Activated T-helper 1 cell treated with anti-CD3 and anti-CD28 coated beads, Interleukin-12 subunit alpha, Interleukin-12 subunit beta, Interleukin-2, Interleukin-4 antibody, amounts not matched to agents 30 ng/mL and 10 ng/mL and 1 ng/mL, durations not matched to agents 14 hours and 24 hours and 36 hours (primary cell): ENCODE results near the gene SLC66A2. TPM values are rescaled to one million over a fixed set of nuclear protein-coding genes. Genes with fewer than 3 reads are reported as not detected.
"Not testable (repeated sequence)": the region's sequence is repeated elsewhere in the genome, so short reads cannot be mapped to it uniquely, and the experiment has no call there.

Source experiments
- DNase-seq: peaks from one replicate; pipeline ENCODE4 v3.0.0; 2021; ENCODE audit warnings: low spot score
- H3K27ac Mint-ChIP-seq: one replicate; pipeline ENCODE4 v1.8.0; 2021; ENCODE audit warnings: mild to moderate bottlenecking, mixed read lengths
- H3K27me3 Mint-ChIP-seq: one replicate; pipeline ENCODE4 v1.8.0; 2022; ENCODE audit warnings: mild to moderate bottlenecking, moderate library complexity, mixed read lengths; ENCODE audit not compliant: insufficient read depth
- H3K36me3 Mint-ChIP-seq: one replicate; pipeline ENCODE4 v1.8.0; 2021; ENCODE audit warnings: low read depth, mixed read lengths
- H3K4me1 Mint-ChIP-seq: one replicate; pipeline ENCODE4 v1.8.0; 2021; ENCODE audit warnings: low read depth, mixed read lengths
- H3K4me3 Mint-ChIP-seq: one replicate; pipeline ENCODE4 v1.8.0; 2021; ENCODE audit warnings: mild to moderate bottlenecking, moderate library complexity, mixed read lengths
- H3K9me3 Mint-ChIP-seq: one replicate; pipeline ENCODE4 v1.8.0; 2021; ENCODE audit warnings: mixed read lengths
- intact Hi-C: fragments of 100-400 bp; cut with micrococcal nuclease; formaldehyde crosslinking; loops from one replicate; pipeline ENCODE4 v1.15.1; 2024
- total RNA-seq: library from RNA; stranded (reverse); gene quantifications from 2 replicates; pipeline ENCODE4 v1.2.3, GENCODE V29; 2022

The SLC66A2 gene
- total RNA-seq, 1 donor from 2014 or later: 49.2 TPM

DNA sequence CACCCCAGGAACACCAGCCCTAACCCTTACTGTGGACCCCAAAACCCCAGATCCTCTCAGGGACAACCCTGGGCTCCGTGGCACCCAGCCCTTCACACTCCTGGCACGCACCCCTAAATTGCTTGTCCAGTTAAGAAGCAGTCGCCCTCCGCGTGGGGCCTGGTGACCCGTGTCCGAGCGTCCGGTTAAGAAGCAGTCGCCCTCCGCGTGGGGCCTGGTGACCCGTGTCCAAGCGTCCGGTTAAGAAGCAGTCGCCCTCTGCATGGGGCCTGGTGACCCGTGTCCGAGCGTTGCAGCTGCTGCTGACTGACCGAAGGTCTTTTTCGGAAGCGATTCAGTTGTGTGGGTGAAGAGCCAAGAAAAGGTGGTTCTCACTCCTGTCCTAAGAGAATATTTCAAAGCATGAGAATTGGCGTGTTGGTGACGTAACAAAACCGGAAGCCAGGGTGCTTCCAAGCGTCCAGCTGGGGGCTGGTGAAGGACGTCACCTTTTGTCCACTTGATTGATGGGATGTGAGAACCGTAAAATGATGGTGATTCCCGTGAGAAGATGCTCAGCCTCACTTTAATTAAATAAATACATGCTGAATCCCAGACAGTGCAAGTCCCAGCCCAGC lies 83.2 kb downstream of the SLC66A2 start:
- DNase-seq: no peak

DNA sequence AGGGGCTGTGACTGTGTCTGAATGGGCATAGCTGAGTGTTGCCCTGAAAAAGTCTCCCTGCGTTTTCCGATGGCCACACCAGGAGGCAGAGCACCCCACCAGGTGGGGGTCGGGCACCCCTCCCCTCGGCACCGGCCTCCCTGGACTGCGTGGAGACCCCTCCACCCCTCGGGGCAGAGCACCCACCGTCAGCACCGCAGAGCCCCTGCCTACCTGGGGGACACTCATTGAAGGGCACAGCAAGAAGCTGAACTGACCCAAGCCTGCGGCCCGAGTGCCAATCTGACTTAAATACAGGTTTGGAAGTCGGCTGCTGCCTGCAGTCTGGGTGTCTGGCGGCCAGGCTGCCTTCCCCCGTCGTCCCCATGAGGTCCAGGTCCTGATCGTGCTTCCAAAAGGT lies 83.8 kb downstream of the SLC66A2 start:
- no peak for DNase-seq
- intact Hi-C loops: no loop called here
- H3K27me3 Mint-ChIP-seq: no peaks in the 10 kb centered on the region
- H3K36me3 Mint-ChIP-seq: no peaks in the 10 kb centered on the region
- H3K4me1 Mint-ChIP-seq: no peaks in the 10 kb centered on the region
- H3K27ac Mint-ChIP-seq: no peak overlapping the region
- H3K9me3 Mint-ChIP-seq: no peaks in the 10 kb centered on the region
- no peak overlapping the region for H3K4me3 Mint-ChIP-seq

More for the DNA sequence above, 83.2 kb downstream of the SLC66A2 start:
- H3K4me1 Mint-ChIP-seq: no peaks in the 10 kb centered on the region
- no peaks in the 10 kb centered on the region for H3K9me3 Mint-ChIP-seq
- intact Hi-C loops: no loop called here
- H3K27me3 Mint-ChIP-seq: no peaks in the 10 kb centered on the region
- no peak overlapping the region for H3K27ac Mint-ChIP-seq
- no peak overlapping the region for H3K4me3 Mint-ChIP-seq
- no peaks in the 10 kb centered on the region for H3K36me3 Mint-ChIP-seq

- Mint-ChIP-seq H3K27ac (no peak overlapping the region), H3K9me3 (peaks cover 3% of the 10 kb centered on the region), H3K27me3 (peaks cover under 1% of the 10 kb centered on the region), H3K4me3 (no peak overlapping the region), H3K4me1 (no peaks in the 10 kb centered on the region), H3K36me3 (no peaks in the 10 kb centered on the region)
- no peak for DNase-seq
- intact Hi-C loops: no loop called here
Measured at GRCh38 chr18:79866889-79867574, 84.4 kb downstream of the SLC66A2 start.

DNA sequence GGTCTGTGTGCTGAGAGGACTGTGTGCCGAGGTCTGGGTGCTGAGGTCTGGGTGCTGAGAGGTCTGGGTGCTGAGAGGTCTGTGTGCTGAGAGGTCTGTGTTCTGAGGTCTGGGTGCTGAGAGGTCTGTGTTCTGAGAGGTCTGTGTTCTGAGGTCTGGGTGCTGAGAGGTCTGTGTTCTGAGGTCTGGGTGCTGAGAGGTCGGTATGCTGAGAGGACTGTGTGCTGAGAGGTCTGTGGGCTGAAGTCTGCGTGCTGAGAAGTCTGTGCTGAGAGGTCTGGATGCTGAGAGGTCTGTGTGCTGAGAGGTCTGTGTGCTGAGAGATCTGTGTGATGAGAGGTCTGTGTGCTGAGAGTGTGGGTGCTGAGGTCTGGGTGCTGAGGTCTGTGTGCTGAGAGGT lies 85.5 kb downstream of the SLC66A2 start:
- H3K36me3 Mint-ChIP-seq, intact Hi-C loops, H3K27ac Mint-ChIP-seq, H3K4me1 Mint-ChIP-seq, DNase-seq, H3K27me3 Mint-ChIP-seq, H3K9me3 Mint-ChIP-seq, H3K4me3 Mint-ChIP-seq: not testable (repeated sequence)

DNA sequence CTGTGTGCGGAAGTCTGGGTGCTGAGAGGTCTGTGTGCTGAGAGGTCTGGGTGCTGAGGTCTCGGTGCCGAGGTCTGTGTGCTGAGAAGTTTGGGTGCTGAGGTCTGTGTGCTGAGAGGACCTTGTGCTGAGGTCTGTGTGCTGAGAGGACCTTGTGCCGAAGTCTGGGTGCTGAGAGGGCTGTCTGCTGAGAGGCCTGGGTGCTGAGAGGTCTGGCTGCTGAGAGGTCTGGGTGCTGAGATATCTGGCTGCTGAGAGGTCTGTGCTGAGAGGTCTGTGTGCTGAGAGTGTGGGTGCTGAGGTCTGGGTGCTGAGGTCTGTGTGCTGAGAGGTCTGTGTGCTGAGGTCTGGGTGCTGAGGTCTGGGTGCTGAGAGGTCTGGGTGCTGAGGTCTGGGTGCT lies 86.5 kb downstream of the SLC66A2 start:
- H3K27ac Mint-ChIP-seq, intact Hi-C loops, H3K4me1 Mint-ChIP-seq, H3K9me3 Mint-ChIP-seq, DNase-seq, H3K4me3 Mint-ChIP-seq, H3K27me3 Mint-ChIP-seq, H3K36me3 Mint-ChIP-seq: not testable (repeated sequence)

- no peak for DNase-seq
- H3K27ac Mint-ChIP-seq: no peak overlapping the region
Measured at GRCh38 chr18:79864006-79864725, 87.3 kb downstream of the SLC66A2 start.

DNA sequence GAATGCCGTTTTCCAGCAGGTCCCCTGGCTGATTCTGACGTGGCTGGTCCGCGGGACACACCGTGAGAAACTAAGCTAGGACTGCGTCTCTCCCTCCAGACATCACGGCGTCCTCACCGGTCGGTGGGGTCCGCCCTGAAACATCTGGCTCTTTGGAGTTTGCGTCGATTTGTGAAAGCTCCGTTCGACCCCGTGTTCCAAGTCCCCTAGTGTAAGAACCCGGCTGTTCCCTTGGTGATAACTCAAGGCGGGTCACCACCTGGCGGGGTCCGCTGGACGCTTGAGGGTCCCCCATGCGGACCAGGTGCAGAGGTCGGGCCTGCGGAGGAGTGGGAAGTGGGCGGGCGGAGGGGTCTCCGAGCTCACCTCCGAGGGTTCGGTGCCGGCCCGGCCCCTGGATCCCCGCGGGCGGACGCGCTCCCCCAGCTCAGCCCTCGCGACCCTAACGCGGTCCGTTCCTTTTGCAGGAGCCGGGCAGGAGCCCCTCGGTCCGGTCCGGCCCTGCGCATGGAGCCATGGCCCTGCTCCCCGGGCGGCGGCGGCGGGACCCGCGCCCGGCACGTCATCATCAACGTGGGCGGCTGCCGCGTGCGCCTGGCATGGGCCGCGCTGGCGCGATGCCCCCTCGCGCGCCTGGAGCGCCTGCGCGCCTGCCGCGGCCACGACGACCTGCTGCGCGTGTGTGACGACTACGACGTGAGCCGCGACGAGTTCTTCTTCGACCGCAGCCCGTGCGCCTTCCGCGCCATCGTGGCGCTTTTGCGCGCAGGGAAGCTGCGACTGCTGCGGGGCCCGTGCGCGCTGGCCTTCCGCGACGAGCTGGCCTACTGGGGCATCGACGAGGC lies 88.1 kb downstream of the SLC66A2 start:
- peaks cover 3% of the 10 kb centered on the region for H3K27me3 Mint-ChIP-seq
- H3K36me3 Mint-ChIP-seq: no peaks in the 10 kb centered on the region
- H3K9me3 Mint-ChIP-seq: peaks cover 8% of the 10 kb centered on the region
- no peak for DNase-seq
- no peak overlapping the region for H3K4me3 Mint-ChIP-seq
- no peak overlapping the region for H3K27ac Mint-ChIP-seq
- no peaks in the 10 kb centered on the region for H3K4me1 Mint-ChIP-seq
- intact Hi-C loops: no loop called here

More at GRCh38 chr18:79864006-79864725, 87.3 kb downstream of the SLC66A2 start:
- peaks cover 8% of the 10 kb centered on the region for H3K9me3 Mint-ChIP-seq
- H3K27me3 Mint-ChIP-seq: peaks cover 3% of the 10 kb centered on the region
- H3K36me3 Mint-ChIP-seq: no peaks in the 10 kb centered on the region
- intact Hi-C loops: no loop called here
- no peak overlapping the region for H3K4me3 Mint-ChIP-seq
- no peaks in the 10 kb centered on the region for H3K4me1 Mint-ChIP-seq

DNA sequence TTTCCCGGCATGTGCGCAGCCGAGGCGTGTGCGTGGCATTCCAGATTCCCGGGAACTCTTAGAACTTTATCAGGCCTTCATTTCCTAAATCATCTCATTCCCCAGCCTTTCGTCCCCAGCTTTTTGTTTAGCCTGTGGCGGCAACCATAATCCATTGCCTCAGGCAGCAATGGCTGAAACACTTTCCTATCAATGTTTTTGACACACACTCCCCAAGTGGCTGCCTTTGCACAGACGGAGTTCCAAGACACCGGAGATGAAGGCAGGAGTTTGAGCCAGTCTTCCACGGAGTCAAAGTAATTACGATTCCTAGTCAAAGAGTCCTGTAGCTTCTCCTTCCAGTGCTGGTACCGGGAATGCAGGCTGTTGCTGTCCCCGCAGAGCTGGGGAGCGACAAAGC lies 88.9 kb downstream of the SLC66A2 start:
- H3K9me3 Mint-ChIP-seq: peaks cover 8% of the 10 kb centered on the region
- DNase-seq: no peak
- no peaks in the 10 kb centered on the region for H3K4me1 Mint-ChIP-seq
- H3K27me3 Mint-ChIP-seq: peaks cover 3% of the 10 kb centered on the region
- no peak overlapping the region for H3K27ac Mint-ChIP-seq
- H3K36me3 Mint-ChIP-seq: no peaks in the 10 kb centered on the region
- intact Hi-C loops: no loop called here
- no peak overlapping the region for H3K4me3 Mint-ChIP-seq

GRCh38 chr18:79861687-79862086 lies 89.8 kb downstream of the SLC66A2 start:
- H3K4me1 Mint-ChIP-seq: no peaks in the 10 kb centered on the region
- intact Hi-C loops: no loop called here
- DNase-seq: no peak
- peaks cover 8% of the 10 kb centered on the region for H3K9me3 Mint-ChIP-seq
- H3K27me3 Mint-ChIP-seq: peaks cover 6% of the 10 kb centered on the region
- H3K4me3 Mint-ChIP-seq: no peak overlapping the region
- no peaks in the 10 kb centered on the region for H3K36me3 Mint-ChIP-seq
- no peak overlapping the region for H3K27ac Mint-ChIP-seq

DNA sequence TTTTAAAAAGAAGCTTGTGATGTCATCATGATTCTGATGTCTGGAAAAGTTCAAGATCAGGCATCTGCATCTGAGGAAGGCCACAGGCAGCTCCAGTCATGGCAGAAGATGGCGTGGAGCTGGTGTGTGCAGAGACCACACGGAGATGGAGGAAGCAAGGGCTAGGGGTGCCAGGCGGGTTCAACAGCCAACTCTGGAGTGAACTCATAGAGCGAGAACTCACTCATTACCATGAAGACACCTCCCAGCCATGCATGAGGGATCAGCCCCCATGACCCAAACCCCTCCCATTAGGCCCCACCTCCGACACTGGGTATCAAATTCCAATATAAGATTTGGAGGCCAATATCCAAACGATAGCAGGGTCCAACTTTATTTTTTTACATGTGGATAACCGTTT lies 92.1 kb downstream of the SLC66A2 start:
- peaks cover 8% of the 10 kb centered on the region for H3K9me3 Mint-ChIP-seq
- no peaks in the 10 kb centered on the region for H3K36me3 Mint-ChIP-seq
- intact Hi-C loops: no loop called here
- no peak overlapping the region for H3K27ac Mint-ChIP-seq
- no peak for DNase-seq
- H3K27me3 Mint-ChIP-seq: peaks cover 10% of the 10 kb centered on the region
- H3K4me3 Mint-ChIP-seq: no peak overlapping the region
- H3K4me1 Mint-ChIP-seq: no peaks in the 10 kb centered on the region

- Mint-ChIP-seq H3K4me1 (no peaks in the 10 kb centered on the region), H3K4me3 (no peak overlapping the region), H3K9me3 (peaks cover 6% of the 10 kb centered on the region), H3K36me3 (no peaks in the 10 kb centered on the region), H3K27ac (peak overlapping the region; percentile 80), H3K27me3 (peaks cover 10% of the 10 kb centered on the region)
- no peak for DNase-seq
- intact Hi-C loops: no loop called here
Measured at GRCh38 chr18:79857082-79857671, 94.3 kb downstream of the SLC66A2 start.

GRCh38 chr18:79856119-79857007 lies 95.1 kb downstream of the SLC66A2 start:
- H3K36me3 Mint-ChIP-seq: no peaks in the 10 kb centered on the region
- H3K27ac Mint-ChIP-seq: no peak overlapping the region
- H3K4me1 Mint-ChIP-seq: no peaks in the 10 kb centered on the region
- H3K4me3 Mint-ChIP-seq: no peak overlapping the region
- peaks cover 7% of the 10 kb centered on the region for H3K27me3 Mint-ChIP-seq
- intact Hi-C loops: no loop called here
- H3K9me3 Mint-ChIP-seq: no peaks in the 10 kb centered on the region
- DNase-seq: no peak
